22Rv1 (cell line): ENCODE data around the gene ANO2.

Experiments
- CTCF ChIP-seq: fragments of 450-650 bp; IDR thresholded peaks from 2 replicates; pipeline ENCODE4 v1.5.1; 2017; ENCODE audit warnings: mild to moderate bottlenecking
- ZFX ChIP-seq: fragments of 450-650 bp; IDR thresholded peaks from 2 replicates; pipeline ENCODE4 v1.6.1; 2017; ENCODE audit warnings: antibody characterized with exemption, borderline replicate concordance

GRCh38 chr12:5593086-5593485 is 352.0 kb downstream of the ANO2 start:
- no peak for TF ChIP-seq CTCF
- TF ChIP-seq ZFX: no peak
